Measurements from ENCODE around the gene GOLGA8B.
"Not testable (repeated sequence)": the region's sequence is repeated elsewhere in the genome, so short reads cannot be mapped to it uniquely, and the experiment has no call there.

The GOLGA8B gene

DNA sequence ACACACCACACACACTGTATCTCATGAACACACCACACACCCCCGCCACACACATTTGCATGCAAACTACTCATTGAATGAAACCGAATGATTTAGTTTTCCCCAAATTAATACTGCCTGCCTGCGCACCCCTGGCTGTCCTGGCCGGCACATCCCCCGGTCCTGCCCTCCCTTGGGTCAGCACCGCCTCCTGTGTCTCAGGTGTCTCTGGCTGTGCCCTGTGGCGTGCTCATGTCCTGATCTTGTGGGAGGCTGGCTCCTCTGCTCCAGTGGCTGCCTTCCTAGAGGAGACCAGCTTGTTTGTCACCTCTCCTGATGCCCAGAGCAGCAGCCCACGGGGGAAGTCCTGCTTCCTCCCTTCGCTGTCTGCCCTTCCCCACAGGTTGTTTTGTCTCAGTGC lies 28.7 kb downstream of the GOLGA8B start:
- DNase-seq, result not testable (repeated sequence)

DNA sequence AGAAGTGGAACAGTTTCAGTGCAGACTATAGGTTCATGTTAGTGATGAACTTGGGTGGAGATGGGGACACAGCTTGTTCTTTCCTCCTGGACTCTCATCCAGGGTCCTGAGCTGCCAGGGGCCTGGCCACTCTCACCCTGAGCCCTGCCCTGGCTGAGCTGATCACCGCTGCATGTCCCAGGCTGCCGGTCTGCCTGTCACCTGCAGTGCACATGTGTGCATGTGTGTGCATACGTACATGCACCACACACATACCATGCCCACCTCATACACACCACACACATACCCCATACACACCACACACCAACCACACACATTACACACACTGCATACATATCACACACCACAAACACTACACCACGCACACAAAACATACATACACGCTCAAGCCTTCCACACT lies 29.3 kb downstream of the GOLGA8B start:
- not testable (repeated sequence) for DNase-seq

DNA sequence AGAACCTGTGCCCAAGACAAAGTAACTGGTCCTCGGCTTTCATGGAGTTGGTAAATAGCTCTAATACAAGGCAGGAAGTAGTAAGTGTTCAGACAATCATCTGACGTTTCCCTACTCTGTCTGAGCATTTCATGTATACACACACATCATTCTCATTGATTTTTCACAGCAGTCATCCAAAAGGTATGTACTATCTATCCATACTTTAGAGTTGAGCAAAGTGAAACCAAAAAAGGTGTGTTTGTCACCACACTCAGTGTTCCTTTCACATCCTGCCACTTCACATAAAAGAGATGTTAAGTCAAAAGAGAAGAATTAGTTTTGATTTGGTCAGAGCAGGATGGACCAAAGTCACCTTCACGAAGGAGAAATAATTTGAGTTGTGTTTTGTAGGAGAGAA lies 33.3 kb downstream of the GOLGA8B start:
- not testable (repeated sequence) for DNase-seq

DNA sequence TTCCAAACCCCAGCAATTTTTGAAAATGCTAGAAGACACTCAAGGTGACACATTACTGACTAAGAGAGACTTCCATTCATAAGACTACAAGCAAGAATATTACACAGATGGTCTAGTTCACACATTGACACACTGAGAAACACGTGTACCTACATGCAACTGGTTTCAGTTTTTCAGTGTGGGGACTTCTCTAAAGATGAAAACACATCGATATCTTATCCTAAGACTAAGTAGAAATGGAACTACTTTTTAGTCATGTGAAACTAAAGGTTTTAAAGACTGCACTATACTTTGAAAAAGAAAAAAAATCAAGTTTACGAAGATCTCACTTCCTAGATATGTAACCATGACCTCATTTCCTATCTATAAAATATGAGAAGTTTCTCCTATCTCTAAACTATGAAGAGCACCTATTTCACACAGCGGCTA lies 34.1 kb downstream of the GOLGA8B start:
- DNase-seq, result not testable (repeated sequence)

DNA sequence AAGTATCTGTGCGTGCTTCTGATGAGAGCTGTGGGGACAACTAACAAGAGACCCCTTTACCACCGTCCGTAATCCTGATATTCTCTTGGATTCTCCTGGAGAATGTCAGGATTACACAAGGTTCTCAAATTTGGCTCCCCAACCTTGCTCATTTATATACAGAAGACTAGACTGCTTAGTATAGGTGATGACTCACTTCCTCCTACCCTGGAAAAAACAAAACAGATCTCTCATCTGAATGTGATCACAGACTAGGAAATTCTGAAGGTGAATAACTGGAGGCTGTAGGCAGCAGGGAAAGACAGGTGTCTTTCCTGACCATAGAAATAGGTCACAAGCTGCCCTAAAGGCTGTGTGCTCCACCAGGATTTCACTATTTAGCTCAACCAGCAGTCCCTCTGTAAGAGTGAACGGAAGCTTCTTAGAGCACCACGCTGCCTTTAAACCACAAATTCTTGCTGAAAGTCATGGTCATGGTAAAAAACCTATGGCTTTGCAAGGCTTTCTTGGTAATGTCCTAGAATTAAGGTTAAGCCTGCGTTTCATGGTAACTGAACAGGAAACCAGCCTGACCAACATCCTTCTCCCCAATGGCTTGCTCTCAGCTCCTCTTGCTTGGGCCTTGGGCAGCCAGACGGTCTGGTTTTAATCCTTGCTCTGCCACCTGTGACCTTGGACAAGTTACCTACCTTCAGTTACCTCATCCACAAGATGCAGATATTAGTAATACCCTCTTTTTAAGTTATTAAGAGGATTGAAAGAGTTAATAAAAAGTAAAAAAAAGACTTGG lies 39.4 kb downstream of the GOLGA8B start:
- DNase-seq, result not testable (repeated sequence)

DNA sequence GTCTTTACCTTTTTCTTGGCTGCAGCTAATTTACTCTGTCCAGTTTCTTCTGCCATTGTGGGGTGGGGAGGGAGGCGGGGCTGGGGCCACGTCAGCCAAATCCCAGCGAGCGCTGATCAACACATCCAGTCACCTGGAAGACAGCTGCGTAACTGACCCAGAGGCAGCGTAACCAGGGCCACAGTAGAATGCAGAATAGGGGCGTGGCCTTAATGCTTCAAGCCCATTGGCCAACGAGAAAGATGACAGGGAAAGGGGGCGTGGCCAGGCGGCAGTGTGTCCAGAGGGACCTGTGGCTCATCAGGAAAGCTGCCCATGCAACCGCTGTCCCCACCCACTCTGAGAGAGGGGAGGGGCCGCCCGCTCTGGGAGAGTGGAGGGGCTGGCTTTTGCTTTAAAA lies 47.6 kb downstream of the GOLGA8B start:
- DNase-seq, result not testable (repeated sequence)
